Measurements from ENCODE around the gene EPSTI1.

The EPSTI1 gene

DNA sequence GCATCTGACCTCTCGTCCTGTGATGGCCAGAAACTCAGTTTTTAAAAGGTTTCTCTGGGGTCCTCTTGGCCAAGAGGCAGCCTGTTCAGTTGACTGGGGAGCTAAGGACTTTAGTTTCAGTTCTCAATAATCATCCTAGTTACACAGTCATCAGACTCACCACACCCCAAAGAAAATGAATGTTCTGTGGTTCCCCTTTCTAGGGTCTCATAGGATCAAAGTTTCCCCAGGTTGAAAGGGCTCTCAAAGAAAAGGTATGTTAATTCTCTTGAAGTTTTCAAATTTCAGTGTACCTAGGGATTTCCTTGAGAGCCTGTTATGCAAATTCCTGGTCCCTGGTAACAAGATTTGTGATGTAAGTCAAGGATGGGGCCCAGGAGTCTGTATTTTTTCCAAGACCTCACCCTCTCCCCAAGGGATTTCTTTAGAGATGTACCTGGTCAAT, 115.7 kb downstream of the EPSTI1 start:
- TF ChIP-seq, protein P1, sequence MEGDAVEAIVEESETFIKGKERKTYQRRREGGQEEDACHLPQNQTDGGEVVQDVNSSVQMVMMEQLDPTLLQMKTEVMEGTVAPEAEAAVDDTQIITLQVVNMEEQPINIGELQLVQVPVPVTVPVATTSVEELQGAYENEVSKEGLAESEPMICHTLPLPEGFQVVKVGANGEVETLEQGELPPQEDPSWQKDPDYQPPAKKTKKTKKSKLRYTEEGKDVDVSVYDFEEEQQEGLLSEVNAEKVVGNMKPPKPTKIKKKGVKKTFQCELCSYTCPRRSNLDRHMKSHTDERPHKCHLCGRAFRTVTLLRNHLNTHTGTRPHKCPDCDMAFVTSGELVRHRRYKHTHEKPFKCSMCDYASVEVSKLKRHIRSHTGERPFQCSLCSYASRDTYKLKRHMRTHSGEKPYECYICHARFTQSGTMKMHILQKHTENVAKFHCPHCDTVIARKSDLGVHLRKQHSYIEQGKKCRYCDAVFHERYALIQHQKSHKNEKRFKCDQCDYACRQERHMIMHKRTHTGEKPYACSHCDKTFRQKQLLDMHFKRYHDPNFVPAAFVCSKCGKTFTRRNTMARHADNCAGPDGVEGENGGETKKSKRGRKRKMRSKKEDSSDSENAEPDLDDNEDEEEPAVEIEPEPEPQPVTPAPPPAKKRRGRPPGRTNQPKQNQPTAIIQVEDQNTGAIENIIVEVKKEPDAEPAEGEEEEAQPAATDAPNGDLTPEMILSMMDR (IDR thresholded peaks at IDR 0.05; ENCODE audit: control extremely low read depth, extremely low read depth, low read depth, missing control alignments), result no peak
- peak; percentile 76 for DNase-seq (ENCODE audit: extremely low spot score)
- ChIA-PET CTCF (interaction anchor here (0.7 to 1.7 kb wide), 7 partner anchors 11 to 542 kb away, joined by 3 to 6 read pairs (median 3); partner anchors contain the start of gene DNAJC15), POLR2A (no interaction called here)

DNA sequence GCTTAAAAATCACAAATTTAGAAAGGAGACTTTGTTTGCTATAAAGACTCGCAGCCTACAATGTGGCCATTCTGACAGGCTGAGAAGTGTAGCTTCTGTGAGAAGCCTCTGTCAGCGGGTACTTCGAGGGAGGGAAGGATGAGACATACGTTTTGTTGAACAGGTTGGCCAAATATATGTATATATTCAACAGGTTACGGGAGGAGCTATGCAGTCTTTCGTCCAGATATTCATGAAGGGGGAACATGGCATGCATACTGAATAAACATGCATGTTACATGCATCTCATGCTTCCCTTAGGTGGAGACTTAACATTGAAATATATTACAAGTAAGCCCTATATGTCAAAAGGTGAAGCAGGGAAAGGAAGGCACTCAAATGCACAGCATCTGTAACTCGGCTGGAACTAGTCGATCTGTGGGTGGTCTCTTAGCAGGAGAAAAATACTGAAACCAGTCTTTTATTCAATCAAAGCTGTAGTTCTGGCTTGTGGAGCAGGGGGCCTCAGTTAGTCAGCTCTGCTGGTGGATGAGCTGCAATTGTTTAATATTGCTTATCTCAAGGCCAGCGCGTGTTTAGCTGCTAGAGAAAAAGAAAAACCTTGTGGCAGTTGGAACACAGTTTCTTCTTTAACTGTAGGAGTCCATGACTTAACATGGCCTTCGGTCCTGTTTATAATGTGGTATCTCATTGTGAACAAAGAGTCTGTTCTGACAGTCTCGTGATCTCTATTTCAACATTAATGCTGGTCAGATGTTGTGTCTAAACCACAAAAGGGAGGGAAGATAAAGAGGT, 116.4 kb downstream of the EPSTI1 start:
- ChIA-PET CTCF (interaction anchor here (0.7 to 1.7 kb wide), 6 partner anchors 11 to 542 kb away, joined by 3 to 4 read pairs (median 3); partner anchors contain the start of gene DNAJC15), POLR2A (no interaction called here)
- TF ChIP-seq, protein P1 (IDR thresholded peaks at IDR 0.05; ENCODE audit: control extremely low read depth, extremely low read depth, low read depth, missing control alignments), result no peak
- DNase-seq (ENCODE audit: extremely low spot score), result no peak

DNA sequence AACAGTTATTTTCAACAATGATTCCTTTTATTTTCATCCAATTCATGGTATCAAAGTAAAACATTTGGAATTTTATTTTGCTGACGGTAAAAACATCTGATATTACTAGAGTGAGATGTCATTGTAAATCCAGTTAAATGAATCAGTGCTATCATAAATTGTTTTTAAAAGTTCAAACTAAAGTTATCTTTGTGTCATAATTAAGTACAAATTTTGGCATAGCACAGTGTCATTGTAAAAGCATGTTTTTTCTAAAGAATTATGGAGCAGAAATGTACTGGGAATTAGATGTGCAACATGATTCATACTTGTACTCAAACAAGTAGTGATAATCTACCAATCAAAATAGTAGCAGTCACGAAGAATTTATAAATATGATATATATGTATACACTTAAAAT, 117.8 kb downstream of the EPSTI1 start:
- no peak for DNase-seq (ENCODE audit: extremely low spot score)
- TF ChIP-seq, protein P1 (IDR thresholded peaks at IDR 0.05; ENCODE audit: control extremely low read depth, extremely low read depth, low read depth, missing control alignments), result no peak
- ChIA-PET CTCF (interaction anchor here (1.0 kb wide), 1 partner anchor 9 kb away, joined by 3 read pairs; no protein-coding TSS in a partner anchor), POLR2A (no interaction called here)

DNA sequence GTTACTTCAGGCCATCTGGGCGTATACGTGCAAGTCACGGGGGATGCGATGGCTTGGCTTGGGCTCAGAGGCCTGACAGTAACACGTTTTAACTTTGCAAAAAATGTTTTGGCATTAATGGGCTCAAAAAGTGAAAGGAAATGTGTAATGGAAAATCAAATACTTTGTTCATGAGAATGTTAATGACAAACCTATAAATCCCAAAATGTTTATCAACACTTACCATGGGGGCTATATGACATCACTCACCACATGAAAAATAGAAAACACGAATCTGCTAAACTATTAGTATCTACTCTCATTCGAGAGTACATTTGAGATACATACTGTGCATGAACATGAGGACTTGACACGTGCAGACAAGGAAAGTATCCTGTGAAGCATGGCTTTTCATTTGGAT, 119.0 kb downstream of the EPSTI1 start:
- DNase-seq (ENCODE audit: extremely low spot score), result no peak
- ChIA-PET POLR2A (no interaction called here), CTCF (no interaction called here)
- TF ChIP-seq, protein P1 (IDR thresholded peaks at IDR 0.05; ENCODE audit: control extremely low read depth, extremely low read depth, low read depth, missing control alignments), result no peak

DNA sequence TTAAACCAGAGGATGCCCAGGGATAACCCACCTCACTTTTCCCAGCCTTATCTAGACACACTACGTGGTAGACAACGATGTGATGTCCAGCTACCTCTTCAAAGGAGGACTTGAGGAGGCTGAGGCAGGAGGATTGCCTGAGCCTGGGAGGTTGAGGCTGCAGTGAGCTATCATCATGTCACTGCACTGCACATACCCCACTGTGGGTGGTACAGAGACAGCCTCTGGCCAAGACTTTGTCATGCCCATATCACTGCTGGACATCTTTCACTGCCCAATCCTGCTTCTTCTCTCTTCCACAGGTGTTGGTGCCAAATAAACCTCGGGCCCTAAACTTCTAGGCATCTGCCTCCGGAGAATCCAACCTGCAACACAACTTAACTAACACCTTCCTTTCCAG, 124.8 kb downstream of the EPSTI1 start:
- TF ChIP-seq, protein P1 (IDR thresholded peaks at IDR 0.05; ENCODE audit: control extremely low read depth, extremely low read depth, low read depth, missing control alignments), result no peak
- ChIA-PET CTCF (interaction anchor here (1.6 kb wide), 1 partner anchor 10 kb away, joined by 4 read pairs; no protein-coding TSS in a partner anchor), POLR2A (no interaction called here)

DNA sequence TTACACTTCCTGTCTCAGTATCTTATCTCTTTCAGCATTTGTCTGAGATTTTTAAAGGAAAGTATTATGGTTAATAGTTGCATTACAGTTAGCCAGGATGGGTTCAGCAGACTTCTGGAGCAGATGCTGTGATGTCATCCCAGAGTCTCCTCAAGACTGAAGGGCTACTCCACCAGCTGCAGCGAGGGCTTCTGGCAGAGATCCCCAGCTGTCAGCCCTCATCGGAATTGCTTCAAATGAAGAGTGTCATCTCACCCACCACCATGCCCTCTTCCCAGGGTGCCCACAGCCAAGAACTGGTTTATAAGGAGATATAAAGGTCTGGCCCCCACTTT, 126.3 kb downstream of the EPSTI1 start:
- DNase-seq (ENCODE audit: extremely low spot score), result no peak
- ChIA-PET CTCF (interaction anchor here (1.0 to 1.9 kb wide), 2 partner anchors 10 to 11 kb away, joined by 3 to 5 read pairs; no protein-coding TSS in a partner anchor), POLR2A (no interaction called here)
- TF ChIP-seq, protein P1 (IDR thresholded peaks at IDR 0.05; ENCODE audit: control extremely low read depth, extremely low read depth, low read depth, missing control alignments), result no peak

More for the DNA sequence above, 124.8 kb downstream of the EPSTI1 start:
- DNase-seq (ENCODE audit: extremely low spot score), result no peak
